Measurements from ENCODE around the gene TMEM131. TPM values are rescaled to one million over a fixed set of nuclear protein-coding genes. Genes with fewer than 3 reads are reported as not detected.

The TMEM131 gene
- total RNA-seq, 4 donors from 2014 or later: 10.3 to 39.2 (median 20.0) TPM

DNA sequence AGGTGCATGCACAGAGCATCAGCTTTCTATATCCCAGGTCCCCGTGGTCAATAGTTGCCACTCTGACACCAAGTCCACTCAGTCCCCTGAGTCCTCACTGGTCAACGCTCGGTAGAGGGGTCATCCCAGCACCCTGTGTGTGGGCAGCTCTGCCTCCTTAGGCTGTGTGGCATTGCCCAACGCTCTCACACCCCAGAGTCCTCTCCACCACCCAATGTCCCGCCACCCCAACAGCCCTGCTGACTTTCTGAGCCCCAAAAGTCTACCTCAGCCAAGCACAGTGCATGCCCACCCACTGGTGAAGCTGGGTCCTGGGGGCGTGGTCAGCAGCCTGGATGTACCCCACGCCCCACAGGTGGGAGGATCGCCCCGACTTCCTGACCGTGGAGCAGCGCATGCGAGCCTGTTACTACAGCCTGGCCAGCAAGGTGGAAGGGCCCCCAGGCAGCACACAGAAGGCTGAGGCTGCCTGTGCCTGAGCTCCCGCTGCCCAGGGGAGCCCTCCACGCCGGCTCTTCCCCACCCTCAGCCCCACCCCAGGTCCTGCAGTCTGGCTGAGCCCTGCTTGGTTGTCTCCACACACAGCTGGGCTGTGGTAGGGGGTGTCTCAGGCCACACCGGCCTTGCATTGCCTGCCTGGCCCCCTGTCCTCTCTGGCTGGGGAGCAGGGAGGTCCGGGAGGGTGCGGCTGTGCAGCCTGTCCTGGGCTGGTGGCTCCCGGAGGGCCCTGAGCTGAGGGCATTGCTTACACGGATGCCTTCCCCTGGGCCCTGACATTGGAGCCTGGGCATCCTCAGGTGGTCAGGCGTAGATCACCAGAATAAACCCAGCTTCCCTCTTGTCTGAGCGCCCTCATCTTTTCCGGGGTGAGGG is 256.5 kb downstream of the TMEM131 start:
- intact Hi-C loops (cut with DNase I; ENCODE audit: low total_unique reads) (no loop called here), in situ Hi-C loops (cut with MboI; ENCODE audit: low sequenced_read_pairs in 4 of 4) (no loop called here)
- no peak for TF ChIP-seq CTCF (IDR thresholded peaks at IDR 0.05 in 4 of 5, conservative IDR thresholded peaks at IDR 0.05 in 1 of 5)
- no peak for TF ChIP-seq POLR2A (IDR thresholded peaks at IDR 0.05)
- ATAC-seq (no peak), DNase-seq (no peak)
- no peak overlapping the region for H3K4me3 ChIP-seq
- no peaks in the 10 kb centered on the region for H3K27me3 ChIP-seq
- peaks cover 0 to 7% of the 10 kb centered on the region in 2 donors for H3K36me3 ChIP-seq
- no peaks in the 10 kb centered on the region for H3K9me3 ChIP-seq
- no peaks in the 10 kb centered on the region for H3K4me1 ChIP-seq
- no peak overlapping the region for H3K27ac ChIP-seq

- ATAC-seq (no peak), DNase-seq (no peak)
- Histone ChIP-seq H3K9me3 (no peaks in the 10 kb centered on the region), H3K4me1 (no peaks in the 10 kb centered on the region), H3K27ac (no peak overlapping the region), H3K4me3 (no peak overlapping the region), H3K36me3 (no peaks in the 10 kb centered on the region), H3K27me3 (no peaks in the 10 kb centered on the region)
- intact Hi-C loops (cut with DNase I; ENCODE audit: low total_unique reads): no loop called here
- TF ChIP-seq CTCF (IDR thresholded peaks at IDR 0.05 in 4 of 5, conservative IDR thresholded peaks at IDR 0.05 in 1 of 5) (no peak), POLR2A (IDR thresholded peaks at IDR 0.05) (no peak)
- in situ Hi-C loops (cut with MboI; ENCODE audit: low sequenced_read_pairs in 4 of 4): no loop called here
These were observed 257.3 kb downstream of the TMEM131 start for GRCh38 chr2:97738179-97739019.

DNA sequence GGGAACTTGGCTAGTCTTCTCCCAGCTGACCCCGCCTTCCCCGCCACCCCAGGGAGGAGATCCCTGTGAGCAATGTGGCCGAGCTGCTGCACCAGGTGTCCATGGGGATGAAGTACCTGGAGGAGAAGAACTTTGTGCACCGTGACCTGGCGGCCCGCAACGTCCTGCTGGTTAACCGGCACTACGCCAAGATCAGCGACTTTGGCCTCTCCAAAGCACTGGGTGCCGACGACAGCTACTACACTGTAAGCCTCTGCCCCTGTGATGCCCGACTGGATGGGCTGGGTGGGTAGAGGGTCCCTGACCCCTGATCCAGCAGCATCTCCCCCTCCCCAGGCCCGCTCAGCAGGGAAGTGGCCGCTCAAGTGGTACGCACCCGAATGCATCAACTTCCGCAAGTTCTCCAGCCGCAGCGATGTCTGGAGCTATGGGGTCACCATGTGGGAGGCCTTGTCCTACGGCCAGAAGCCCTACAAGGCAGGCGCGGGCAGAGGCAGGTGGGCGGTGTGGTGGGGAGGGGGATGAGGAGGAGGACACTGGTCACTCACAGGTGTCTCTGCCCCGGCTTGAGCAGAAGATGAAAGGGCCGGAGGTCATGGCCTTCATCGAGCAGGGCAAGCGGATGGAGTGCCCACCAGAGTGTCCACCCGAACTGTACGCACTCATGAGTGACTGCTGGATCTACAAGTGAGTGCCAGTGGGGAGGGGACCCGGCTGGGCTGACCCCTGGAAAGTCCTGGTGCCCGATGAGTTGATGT is 258.1 kb downstream of the TMEM131 start:
- ATAC-seq (no peak), DNase-seq (no peak)
- TF ChIP-seq POLR2A (IDR thresholded peaks at IDR 0.05): no peak
- no peak for TF ChIP-seq CTCF (IDR thresholded peaks at IDR 0.05 in 4 of 5, conservative IDR thresholded peaks at IDR 0.05 in 1 of 5)
- no peaks in the 10 kb centered on the region for H3K9me3 ChIP-seq
- intact Hi-C loops (cut with DNase I; ENCODE audit: low total_unique reads) (no loop called here), in situ Hi-C loops (cut with MboI; ENCODE audit: low sequenced_read_pairs in 4 of 4) (no loop called here)
- no peak overlapping the region for H3K4me3 ChIP-seq
- no peaks in the 10 kb centered on the region for H3K4me1 ChIP-seq
- H3K36me3 ChIP-seq: no peaks in the 10 kb centered on the region
- no peaks in the 10 kb centered on the region for H3K27me3 ChIP-seq
- no peak overlapping the region for H3K27ac ChIP-seq

DNA sequence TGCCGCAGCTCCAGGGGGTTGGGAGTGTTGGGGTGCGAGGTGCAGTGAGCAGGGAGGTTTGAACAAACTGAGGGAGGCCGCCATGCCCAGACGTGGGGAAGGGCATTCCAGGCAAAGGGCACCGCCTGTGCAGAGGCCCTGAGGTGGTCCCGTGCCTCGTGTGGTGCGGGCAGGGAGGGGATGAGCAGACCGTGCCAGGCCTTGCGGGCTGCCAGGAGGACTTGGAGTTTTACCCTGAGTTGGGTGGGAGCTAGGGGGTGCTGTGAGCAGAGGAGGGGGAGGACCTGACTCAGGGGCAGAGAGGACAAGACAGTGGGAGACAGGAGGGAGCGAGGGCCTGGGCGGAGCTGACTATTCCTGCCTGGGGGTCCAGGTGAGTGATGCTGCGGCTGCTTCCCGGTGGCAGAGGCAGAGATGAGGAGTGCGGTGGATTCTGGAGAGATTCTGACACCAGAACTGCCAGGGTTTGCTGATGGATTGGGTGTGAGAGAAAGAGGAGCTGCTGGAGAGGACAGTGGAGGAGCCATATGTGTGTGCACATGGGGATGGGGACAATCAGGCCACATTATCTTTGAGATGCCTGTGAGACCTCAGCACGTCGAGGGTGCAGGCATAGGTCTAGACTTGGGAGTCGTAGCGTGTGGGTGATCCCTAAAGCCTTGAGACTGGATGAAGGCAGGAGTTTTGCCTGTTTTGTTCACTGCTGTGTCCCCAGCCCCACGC is 259.0 kb downstream of the TMEM131 start:
- in situ Hi-C loops (cut with MboI; ENCODE audit: low sequenced_read_pairs in 4 of 4): no loop called here
- Histone ChIP-seq H3K36me3 (no peaks in the 10 kb centered on the region), H3K27ac (no peak overlapping the region), H3K27me3 (no peaks in the 10 kb centered on the region), H3K4me1 (no peaks in the 10 kb centered on the region), H3K9me3 (no peaks in the 10 kb centered on the region), H3K4me3 (no peak overlapping the region)
- ATAC-seq (no peak), DNase-seq (no peak)
- no peak for TF ChIP-seq POLR2A (IDR thresholded peaks at IDR 0.05)
- TF ChIP-seq CTCF (IDR thresholded peaks at IDR 0.05 in 4 of 5, conservative IDR thresholded peaks at IDR 0.05 in 1 of 5): no peak
- intact Hi-C loops (cut with DNase I; ENCODE audit: low total_unique reads): no loop called here
